Iris pigment epithelial cell (primary cell): ENCODE measurements around the gene FILIP1L.
"Not testable (repeated sequence)": the region's sequence is repeated elsewhere in the genome, so short reads cannot be mapped to it uniquely, and the experiment has no call there.

Source experiments
- DNase-seq: peaks from one replicate; pipeline ENCODE4 v3.0.0-alpha.2; 2011; ENCODE audit warnings: low read depth

FILIP1L gene

DNA sequence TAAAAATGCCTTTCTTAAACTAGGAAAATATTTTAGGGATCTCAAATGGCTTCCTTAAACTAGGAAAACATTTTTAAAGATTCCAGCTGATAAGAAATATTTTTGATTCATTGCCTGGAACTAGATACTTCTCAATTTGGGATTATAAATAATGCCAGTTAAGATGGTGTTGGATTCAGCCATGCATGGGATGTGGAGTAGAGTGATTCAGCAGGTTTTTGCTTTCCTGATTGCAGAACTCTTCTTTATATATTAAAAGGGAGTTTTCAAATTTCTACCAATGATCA, 15.6 kb downstream of the FILIP1L start:
- no peak for DNase-seq

DNA sequence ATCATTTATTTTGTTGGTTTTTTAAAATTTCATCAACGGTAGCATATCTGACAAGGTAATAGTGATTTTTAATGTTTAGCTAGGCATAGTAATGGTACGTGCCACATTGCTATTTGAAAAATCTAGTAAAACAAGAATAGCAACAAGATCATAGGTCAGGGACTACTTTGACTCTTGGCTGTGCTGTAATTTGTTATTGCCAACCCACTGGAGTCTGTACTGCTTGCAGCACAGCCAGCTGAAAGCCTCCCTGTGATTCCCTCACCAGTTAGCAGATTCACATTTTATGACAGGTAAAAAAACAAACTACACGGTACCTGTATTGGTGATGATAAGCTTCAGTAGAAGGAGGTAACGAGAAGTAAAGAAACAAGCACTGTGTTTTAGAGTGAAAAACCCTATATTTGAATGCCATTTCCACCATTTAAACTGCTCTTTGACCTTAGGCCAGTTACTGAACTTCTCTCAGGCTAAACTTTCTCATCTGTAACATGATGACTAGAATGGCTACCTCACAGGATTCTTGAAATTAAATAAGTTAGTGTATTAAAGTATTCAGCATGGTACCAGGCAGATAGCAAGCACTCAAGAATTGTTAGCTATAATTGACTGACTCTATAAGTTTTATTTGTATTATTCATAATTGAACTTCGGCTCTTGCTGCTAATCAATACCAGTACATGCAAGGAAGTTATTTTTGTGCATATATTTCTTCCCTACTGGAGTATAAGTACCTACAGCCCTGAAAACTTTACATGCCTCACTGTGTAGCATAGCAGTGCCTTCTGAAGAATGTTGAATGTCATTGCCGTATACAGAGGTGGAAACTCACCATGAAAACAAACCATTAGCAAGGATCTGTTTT, 16.1 kb downstream of the FILIP1L start:
- no peak for DNase-seq

DNA sequence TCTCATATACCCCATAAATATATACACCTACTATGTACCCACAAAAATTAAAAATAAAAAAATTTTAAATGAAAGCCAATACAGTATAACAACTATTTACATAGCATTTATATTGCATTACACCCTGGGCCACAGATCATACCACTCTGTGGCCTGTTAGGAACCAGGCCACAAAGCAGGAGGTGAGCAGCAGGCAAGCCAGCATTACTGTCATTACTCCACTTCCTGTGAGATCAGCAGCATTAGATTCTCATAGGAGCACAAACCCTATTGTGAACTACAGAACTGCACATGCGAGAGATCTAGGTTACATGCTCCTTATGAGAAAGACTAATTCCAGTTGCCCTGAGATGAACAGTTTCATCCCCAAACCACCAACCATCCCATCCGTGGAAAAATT, 17.4 kb downstream of the FILIP1L start:
- DNase-seq = no peak

DNA sequence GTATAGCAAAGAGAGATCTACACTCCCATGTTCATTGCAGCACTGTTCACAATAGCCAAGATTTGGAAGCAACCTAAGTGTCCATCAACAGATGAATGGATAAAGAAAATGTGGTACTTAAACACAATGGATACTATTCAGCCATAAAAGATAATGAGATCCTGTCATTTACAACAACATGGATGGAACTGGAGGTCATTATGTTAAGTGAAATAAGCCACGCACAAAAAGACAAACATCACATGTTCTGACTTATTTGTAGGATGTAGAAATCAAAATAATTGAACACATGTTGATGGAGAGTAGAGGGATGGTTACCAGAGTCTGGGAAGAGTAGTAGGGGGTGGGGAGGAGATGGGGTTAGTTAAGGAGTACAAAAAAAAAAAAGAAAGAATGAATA, 18.0 kb downstream of the FILIP1L start:
- not testable (repeated sequence) for DNase-seq

DNA sequence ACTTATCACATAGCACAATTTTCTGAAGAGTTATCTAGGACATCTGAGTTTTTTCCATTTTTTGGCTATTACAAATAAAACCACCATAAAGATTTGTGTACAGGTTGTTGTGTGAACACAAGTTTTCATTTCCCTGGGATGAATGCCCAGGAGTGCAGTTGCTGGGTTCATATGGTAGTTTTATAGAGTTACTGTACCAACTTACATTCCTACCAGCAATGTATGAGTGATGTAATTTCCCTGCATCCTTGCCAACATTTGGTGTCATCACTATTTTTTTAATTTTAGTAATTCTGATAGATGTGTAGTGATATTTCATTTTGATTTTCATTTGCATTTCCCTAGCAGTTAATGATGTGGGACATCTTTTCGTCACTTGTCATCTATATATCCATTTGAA, 20.5 kb downstream of the FILIP1L start:
- no peak for DNase-seq

DNA sequence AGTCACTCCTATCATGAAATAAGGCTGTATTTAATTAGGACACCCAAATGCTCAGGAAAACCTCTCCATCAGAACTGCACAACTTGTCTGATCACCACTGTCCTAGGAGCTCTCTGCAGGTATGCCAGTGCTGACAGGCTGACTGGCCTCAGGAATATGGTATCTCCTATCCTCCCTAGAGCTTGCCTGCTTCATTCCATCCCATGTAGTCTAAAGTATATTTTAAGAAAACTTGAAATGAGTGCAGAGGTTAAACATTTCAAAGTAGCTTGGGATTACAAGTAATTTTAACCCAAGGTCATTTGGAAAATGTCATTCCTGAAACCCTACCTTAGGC, 23.7 kb downstream of the FILIP1L start:
- DNase-seq = no peak

DNA sequence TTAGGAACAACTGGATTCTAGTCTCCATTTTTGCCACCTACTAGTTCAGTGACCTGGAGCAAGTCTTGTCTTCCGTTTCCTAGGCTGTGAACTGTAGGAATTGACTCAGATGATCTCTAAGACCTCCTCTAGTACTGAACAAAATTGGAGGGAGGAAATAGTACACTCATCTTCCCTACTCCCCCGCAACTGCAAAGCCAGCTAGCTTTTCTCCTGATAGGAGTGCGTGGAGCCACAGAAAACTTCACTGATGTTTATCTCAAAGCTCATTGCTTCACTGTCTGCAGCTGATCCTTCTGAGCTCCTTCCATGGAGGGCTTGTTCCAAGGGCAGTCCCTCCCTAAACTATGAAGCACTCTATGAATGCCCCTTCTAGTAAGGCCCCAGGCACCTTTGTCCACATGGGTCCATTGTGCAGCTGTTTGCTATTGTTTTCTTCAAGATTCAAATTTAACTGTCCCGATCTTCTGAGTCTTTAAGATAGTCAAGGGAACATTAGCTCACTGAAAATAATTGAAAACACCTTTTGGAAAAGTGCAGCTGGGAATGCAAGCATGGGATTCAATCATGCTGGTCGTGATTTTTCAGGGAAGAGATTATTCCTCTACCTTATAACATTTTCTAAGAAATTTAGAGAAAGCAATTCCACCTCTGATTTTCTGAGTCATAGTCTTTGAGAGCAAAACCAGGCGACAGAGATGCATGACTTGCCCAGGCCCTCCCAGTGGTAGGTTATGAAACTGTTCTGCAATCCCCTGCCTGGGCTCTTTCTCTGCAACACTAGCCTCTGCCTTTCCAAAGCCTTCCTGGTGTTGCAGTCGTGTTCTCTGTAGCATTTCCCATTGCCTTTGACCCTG, 24.3 kb downstream of the FILIP1L start:
- peak; percentile 83 for DNase-seq

DNA sequence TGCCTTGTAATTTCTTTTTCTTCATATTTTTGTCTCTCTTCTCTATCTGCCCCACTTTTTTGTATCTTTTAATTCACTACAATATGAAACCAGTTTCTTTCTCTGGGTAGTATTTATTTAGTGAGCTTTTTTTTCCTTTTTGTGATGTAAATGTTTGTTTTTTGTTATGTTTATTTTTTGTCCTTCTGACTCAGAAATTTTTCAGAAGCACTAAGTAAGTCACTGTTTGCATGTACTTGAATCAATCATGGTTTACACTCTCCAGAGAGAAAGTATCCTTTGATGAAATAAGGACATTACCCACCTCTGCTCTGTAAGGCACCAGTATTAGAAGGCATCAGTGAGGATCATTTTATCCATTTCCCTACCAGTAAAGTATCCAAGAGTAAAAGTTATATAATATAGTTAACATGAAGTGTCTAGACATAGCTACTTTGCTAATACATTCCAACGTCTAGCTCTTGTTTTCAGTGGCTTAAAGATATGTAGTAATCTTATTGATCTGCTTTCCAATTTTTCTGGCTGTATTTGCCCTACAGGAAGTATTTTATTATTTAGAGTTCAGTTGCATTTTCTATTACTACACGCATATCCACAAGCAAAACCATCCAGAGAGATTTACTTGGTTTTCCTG, 25.4 kb downstream of the FILIP1L start:
- DNase-seq = no peak

DNA sequence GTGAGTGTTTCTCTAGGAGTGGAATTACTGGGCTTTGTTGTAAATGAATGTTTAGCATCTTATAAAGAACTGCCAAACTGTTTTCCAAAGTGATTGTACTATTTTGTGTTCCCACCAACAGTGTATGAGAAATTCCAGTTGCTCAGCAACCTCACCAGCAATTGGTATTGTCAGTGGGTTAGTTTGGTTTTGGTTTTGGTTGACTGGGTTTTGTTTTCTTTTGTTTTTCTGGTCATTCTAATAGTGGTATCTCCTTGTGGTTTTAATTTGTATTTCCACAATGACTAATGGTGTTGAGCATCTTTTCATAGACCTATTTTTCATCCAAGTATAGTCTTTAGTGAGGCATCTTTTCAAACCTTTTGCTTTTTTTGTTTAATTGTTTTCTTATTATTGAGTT, 27.1 kb downstream of the FILIP1L start:
- DNase-seq = peak; percentile 73

DNA sequence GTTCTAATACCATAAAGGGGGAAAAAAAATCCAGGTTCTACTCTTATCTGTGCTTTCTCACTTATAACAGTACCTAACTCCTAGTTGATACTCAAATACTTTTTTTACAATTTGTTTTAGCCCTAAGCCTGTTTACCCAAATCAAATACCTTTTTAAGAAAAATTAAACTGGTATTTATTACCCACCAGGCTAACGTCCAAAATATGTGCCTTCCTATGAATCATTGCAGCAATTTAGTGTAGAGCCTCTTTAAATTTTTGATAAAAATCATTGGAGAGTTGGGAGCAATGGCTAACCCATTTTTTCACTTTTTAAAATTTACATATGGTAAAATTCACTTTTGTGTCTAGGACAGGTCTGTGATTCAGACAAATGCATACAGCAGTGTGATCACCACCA, 27.9 kb downstream of the FILIP1L start:
- no peak for DNase-seq

DNA sequence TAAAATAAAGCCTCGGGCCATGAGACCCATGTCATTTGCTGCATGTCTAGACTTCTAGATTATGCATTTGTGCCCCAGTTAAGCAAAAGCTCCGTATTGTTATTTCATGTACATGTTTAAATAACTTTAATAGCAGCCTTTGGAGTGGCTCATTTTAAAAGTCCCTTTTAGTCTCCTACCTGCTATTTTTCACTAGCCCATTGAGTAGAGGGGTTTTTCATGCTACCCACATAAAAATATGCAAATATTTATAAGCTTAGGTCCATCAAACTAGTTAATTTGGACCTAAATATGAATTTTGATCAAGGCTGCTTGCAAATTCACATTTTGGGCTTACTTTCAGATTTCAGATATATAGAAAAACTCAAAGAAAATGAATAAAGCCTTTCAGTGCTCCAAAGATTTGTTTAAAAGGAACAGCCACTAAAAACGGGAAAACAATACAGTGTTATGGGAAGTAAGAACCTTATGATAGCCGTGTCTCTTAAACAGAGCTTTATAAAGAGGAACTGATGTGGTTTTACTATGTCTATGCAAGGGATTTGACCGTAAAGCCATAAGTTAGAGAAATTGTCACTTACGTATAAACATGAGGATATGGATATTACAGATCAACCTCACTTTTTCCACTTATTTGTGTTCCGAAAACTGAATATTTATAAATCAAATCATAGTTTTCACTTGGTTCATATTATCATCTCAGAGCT, 30.0 kb downstream of the FILIP1L start:
- DNase-seq = no peak

DNA sequence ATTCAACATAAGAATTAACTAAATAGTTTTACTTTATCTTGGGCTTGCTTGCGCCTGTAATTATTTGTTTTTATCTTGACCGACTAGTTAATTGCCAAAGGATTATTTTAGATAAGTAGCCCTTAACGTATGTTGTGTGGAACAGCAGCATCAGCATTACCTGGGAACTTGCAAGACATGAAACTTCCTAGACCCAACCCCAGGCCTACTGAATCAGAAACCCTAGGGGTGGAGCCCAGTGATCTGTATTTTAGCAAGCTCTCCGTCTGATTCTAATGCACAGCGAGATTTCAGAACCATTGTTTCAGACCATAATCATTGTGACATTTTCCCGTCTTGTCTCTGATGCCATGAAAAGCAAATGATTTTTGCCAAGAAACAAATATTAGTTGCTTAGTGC, 31.1 kb downstream of the FILIP1L start:
- DNase-seq = no peak

DNA sequence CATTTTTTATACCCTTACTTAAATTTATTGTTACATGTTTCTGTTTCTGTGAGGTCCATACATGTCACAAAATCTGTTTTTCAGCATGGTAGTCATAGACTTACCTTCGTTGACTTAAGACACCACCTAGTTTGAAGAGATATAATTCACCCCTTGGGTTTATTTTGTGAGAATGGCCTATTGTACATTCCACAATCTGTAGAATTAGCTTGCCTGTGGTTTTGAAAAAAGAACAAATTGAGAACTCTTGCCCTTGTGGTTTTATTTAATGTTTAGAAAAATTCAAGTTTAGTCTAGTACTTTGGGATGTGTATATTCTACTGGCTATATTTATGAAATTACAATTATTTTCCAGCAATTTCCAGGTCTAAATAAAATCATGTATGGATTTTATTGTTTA, 31.6 kb downstream of the FILIP1L start:
- peak; percentile 47 for DNase-seq

DNA sequence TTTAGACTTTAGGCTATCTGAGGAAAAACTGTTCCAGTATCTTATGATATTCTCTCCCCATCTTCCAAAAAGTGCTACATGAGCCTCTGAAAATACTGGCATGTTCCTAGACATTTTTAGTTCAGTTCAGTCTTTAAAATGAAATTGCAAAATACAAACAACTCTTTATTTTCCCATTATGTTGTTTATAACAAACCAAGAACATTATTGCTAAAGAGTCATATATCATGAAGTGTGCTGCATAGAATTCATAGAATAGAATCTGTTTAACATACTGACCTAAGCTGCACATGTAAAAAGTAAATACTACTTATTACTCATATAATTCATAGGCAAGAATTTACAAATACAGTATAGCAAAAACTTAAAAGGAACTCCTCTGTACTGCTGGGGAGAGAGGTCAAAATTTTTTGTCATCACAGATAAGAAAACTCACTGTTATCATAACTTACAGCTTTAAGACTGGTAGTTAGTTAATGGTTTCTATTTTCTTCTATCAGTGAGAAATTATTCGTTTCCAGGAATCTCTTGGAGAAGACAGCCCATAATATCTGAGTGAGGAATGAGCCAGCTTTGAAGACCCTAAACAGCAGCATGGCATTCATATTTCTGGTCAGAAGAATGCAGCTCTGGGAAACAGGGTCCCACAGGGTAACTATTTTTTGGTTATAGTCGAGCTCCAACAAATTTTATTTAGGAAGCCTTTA, 32.2 kb downstream of the FILIP1L start:
- no peak for DNase-seq

DNA sequence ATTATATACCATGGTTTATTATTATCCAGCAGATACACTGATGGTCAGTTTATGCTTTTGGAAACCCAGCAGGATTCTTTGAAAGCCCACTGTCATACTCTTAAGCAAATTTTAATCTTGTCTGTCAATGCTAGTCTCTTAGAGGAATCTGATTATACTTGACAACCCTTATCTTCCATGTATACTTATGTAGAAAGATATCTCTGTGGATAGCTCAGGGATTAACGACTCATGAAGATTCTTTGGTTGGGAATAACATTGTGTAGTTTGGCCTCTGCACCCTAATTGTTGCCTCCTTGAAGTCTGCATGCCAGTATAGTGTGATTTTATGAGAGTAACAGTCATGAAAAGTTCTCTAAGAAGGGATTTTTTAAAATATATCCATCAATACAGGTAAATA, 33.0 kb downstream of the FILIP1L start:
- no peak for DNase-seq

DNA sequence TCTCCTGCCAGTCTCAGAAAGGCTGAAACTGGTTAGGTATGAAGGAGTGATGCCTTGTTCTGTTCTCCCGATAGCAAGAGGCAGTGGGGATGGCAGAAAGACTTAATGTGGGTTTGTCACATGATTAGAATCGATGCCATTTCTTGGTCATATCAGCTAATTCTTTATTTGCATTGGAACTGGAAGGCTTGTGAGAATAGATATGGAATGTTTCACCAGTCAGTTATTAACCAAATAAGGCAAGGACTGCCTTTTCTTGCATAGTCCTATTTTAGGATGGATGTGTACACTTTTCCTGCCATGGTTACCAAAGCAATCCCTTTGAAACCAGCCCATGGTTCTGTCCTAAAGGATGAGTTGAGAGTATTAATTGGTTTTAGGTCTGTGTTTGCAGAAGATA, 33.7 kb downstream of the FILIP1L start:
- DNase-seq = no peak

DNA sequence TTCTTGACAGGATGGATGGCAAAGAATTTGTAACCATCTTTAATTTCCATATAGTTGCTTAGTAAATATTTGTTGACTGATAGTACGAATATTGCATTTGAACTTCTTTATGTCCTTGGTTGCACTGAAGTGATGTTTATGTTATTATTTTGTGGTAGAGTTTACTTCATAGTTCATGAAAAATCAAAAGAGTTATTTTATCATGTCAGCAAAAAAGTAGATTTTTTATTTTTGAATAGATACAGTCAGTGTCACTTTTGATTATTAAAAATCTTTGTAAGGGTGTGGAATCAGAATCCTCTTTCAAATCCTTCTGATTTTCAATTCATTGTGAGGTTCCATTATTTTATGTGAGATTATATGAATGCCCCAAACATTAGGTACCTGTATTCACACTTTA, 35.0 kb downstream of the FILIP1L start:
- DNase-seq = no peak

DNA sequence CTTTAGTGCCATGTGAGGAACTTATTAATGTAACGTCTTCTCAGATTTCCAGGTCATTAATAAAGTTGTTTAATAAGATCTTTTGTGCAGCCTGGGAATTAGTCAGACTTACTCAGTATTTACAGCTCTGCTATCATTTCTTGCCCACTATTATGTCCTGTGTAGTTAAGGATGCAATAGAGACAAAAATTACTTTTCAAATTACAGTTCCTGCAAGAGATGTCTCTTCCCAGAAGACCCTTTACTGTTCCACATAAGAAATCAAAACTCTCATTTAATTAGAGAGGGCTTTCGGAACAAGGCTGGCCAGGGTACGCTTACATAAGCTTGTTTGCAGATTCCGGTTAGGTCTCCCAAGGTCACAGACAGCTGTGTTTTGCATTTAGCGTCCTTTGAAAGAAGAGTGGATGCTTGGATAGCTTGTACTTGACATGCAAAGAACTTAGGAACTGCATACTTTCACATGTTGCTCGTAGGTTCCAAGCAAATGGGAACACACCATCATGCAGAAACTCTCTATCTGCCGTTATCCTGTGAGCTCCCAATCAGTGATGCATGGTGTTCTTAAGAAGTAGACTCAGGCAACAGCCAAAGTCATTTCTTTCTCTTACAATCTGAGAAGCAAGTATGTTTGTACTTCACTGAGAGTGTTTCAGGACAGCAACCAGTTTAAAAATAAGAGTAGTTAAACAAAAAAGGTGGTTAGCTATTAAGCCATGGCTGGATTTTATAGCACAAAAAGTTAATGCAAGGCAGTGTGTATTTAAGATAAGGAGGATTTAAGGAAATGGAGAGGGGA, 37.4 kb downstream of the FILIP1L start:
- DNase-seq = no peak

DNA sequence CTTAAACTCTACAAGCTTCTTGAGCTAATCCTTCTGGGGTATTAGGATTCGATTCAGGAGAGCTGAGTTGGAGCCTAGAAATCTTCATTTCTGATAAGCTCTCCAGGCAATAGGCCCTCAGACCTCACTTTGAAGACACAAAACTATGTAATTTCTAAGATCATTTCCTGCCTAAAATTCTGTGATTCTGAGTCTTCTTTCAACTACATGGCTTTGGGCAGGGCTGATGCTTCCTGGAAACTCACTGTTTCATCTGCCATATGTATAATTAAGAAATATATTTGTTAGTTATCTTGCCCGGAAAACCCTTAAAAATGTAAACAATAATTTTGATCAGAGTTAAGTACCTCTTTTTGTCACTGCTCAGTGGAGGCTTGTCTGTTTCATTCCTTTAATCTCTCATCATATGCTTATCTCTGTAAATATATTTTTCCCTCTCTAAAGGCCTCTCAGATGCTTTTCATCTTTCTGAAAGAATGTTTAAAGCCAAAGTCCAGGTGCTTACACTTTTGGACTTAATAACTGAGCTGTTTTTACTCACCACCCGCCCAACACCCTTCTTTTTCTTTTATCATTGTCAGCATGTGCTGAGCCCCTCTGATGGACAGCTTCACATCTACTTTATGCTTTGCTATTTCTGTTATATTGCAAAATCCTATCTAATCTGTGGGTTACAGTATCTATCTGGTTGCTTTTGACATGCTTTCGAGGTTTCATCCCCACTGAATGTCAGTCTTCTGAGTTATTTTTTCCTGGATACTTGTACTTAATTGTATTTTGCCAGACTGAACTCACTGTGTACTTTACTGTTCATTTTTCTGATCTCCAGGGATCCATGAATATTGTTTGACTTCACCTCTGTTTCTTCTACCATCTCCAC, 38.2 kb downstream of the FILIP1L start:
- DNase-seq = peak; percentile 44

DNA sequence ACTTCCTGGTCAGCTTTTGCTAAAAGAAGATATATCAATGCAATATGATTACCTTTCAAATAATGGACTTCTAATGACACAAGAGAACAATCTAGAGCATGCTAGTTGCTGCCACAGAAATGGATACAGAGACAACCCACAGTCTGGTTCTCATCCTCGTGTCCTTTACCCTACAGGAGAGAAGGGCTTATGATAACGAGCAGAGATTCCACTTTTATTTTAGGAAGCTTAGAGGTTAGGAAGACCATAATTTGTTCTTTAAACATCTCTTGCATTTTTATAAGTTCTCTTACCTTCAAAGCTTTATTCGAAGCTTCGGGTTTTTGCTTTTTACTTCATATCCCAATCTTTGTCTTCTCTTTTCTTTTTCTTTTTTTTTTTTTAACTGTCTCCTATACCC, 39.1 kb downstream of the FILIP1L start:
- DNase-seq = no peak
